ENCODE measurements around the gene MAP3K7.
A peak's percentile ranks its signal among the peaks of the same experiment; 100 is the strongest.

Gene MAP3K7

GRCh38 chr6:90484385-90484784 is 102.5 kb downstream of the MAP3K7 start:
- no peak for DNase-seq (ENCODE audit: low read depth in 3 of 3)

DNA sequence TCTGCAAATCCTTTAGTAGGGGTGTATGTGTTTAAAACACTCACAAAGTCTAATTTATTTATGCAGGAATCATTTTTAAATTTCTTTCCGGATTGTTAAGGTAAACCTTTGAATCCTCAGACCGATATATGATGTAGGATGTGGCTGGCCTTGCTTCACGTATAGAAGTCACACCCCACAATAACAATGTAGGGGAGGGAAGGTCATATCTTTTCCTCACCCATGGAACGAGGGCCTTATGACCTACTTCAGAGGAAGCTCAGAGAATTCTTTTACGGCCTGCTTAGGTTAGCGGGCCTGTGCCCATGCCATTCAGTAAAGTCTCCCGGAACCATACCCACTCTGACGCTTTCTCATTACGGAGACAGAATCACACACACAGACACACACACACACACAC is 102.9 kb downstream of the MAP3K7 start:
- no peak for DNase-seq (ENCODE audit: low read depth in 3 of 3)

DNA sequence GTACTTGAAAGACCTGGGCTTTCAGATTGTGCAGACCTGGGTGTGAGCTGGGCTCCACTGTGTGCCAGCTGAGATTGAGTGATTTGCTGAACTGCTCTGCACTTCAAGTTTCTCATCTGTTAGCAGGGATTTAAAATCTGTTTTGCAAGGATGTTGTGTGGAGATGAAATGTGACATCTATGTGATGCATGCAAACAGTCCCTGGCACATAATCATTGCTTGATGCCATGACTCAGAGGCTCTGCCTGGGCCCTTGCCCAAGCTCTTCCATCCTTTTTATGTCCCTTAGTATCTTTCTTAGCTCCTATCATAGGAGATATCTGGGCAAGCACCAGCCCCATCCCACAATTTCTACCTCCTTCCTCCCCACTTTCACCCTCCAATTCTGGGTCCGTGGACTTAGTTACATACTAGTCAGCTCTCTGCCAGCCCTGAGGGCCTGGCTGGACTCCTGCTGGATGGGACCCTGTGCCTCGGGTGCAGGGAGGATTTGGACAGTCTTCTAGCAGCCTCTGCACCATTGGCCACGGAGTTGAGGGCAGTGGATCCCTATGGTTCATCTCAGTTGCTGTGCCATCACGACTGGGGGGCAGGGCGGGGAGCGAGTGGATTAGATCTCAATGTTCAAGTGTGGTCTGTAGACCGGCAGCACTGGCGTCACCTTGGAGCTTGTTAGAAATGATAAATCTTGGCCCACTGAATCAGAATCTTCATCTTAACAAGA is 103.6 kb downstream of the MAP3K7 start:
- no peak for DNase-seq (ENCODE audit: low read depth in 3 of 3)

DNA sequence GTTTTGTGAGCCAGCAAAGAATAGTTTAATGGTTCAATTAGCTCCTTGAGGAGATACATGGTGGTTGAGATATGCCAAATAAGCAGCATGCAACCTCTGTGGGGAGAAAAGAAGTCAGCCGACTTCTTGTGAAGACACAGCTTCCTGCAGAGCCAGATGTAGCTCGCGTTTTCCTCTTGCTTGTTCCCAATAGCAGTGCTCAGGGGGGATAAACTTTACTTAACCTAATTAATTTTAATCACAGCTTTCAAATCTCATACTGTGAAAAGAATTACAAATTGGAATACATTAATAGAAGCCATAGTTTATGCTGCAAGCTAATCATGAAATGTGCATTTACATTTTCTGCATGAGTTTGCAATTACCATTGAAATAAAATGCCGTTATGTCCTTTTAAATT is 106.2 kb downstream of the MAP3K7 start:
- no peak for DNase-seq (ENCODE audit: low read depth in 3 of 3)

DNA sequence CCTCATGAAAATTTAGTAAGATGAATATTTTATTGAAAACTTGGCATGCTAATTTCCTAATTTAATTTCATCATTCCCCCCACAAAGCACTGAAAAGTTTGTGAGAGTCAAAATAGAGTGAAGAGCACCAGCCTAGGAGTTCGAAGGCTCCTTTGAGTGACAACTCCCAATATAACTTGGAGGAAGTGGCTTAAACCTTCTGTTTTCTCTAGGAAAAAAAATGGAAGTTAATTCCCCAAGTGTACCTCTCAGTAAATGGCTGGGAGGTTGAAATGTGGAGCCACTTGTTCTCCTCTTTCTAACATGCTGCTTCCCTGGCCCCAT is 107.3 kb downstream of the MAP3K7 start:
- DNase-seq (ENCODE audit: low read depth in 3 of 3), result no peak

DNA sequence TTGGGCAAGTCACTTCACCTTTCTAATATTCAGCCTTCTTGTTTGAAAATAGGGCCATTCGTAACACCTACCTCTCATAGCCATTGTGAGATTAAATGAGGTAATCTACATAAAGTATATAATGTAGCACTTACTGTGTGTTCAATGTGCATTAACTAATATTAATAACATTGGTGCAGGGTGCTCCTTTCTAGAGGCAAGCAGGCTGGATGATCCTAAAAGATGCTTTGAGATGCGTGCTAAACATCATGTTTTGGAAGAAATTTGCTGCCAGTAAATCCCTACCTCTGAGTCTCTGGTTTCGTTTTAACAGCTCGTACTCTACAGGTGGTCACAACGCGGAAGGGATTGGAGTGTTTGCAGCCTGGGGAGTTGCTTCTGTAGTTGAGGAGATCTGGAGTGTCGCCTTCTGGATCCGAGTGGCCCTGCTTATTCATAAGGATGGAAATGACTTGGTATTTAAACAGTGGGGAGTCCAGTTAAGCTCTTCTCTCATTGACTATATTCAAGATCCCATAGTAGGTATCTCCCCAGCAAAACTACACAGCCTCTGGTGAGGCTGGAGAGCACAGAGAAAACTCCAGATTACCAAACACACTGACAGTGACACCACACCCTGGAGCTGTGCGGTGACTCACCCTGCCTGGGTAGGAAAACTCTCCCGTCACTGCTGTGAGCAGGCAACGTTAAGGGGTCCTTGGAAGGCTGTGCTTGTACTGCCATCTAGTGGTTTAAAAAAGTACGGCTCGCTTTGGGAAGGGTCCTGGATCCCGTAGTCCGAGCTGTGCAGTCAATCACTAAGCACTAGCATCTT is 107.9 kb downstream of the MAP3K7 start:
- DNase-seq (ENCODE audit: low read depth in 3 of 3), result peak; percentile 53 to 81 (median 79)

GRCh38 chr6:90478278-90478677 is 108.6 kb downstream of the MAP3K7 start:
- DNase-seq (ENCODE audit: low read depth in 3 of 3), result no peak

GRCh38 chr6:90477366-90477765 is 109.5 kb downstream of the MAP3K7 start:
- no peak for DNase-seq (ENCODE audit: low read depth in 3 of 3)

- DNase-seq (ENCODE audit: low read depth in 3 of 3), result no peak
These were observed 114.2 kb downstream of the MAP3K7 start for GRCh38 chr6:90472716-90473115.

DNA sequence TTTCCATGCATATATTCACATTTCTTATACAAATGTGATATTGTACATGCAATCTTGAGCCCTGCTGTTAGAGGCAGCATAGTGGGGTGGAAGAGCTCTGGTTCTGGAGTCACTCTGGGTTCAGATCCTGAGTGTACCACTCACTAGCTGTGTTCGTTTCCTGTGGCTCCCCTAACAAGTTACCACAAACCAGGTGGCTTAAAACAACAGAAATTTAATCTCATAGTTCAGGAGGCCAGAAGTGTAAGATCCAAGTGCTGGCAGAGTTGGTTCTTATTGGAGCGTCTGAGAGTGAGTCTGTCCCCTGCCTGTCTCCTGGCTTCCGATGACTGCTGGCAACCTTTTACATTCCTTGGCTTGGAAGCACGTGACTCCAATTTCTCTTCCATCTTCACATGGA is 115.6 kb downstream of the MAP3K7 start:
- DNase-seq (ENCODE audit: low read depth in 3 of 3), result no peak

GRCh38 chr6:90469906-90470305 is 117.0 kb downstream of the MAP3K7 start:
- no peak for DNase-seq (ENCODE audit: low read depth in 3 of 3)

GRCh38 chr6:90468859-90469258 is 118.0 kb downstream of the MAP3K7 start:
- no peak for DNase-seq (ENCODE audit: low read depth in 3 of 3)

DNA sequence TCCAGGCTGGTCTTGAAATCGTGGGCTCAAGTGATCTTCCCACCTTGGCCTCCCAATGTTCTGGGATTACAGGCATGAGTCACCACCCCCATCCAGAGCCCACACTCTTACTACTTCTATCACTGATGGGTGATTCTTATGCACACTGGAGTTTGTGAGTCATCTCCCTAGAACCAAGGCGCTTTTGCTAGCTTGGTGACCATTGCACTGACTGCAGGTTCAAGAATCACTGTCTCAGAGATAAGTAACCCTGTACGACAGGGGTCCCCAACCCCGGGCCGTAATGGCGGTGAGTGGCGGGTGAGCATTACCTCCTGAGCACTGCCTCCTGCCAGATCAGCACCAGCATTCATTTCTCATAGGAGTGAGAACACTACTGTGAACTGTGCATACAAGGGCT is 118.8 kb downstream of the MAP3K7 start:
- DNase-seq (ENCODE audit: low read depth in 3 of 3), result no peak

DNA sequence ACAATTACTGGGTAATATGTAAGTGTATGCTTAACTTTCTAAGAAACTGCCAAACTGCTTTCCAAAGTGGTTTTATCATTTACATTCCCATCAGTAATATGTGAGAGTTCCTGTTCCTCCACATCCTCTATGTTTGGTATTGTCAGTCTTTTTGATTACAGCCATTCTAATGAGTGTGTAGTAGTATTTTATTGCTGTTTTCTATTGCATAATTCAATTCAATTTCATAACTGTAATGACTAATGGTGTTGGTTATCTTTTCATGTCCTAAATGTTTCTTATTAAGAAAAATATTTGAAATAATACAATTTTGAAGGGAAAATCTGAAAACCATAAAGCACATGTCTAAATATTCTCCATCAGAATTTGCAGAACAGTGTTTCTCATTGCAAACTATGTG is 119.3 kb downstream of the MAP3K7 start:
- no peak for DNase-seq (ENCODE audit: low read depth in 3 of 3)

- no peak for DNase-seq (ENCODE audit: low read depth in 3 of 3)
These were observed 120.5 kb downstream of the MAP3K7 start for GRCh38 chr6:90466154-90466940.

DNA sequence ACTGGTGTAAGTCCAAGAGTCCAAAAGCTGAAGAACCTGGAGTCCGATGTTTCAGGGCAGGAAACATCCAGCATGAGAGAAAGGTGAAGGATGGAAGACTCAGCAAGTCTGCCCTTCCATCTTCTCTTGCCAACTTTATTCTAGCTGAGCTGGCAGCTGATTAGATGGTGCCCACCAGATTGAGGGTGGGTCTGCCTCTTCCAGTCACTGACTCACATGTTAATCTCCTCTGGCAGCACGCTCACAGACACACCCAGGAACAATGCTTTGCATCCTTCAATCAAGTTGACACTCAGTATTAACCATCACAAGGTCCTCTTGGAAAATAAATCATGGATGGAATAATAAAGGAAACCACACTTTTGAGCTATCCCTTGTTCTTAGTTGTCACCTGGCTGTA is 121.2 kb downstream of the MAP3K7 start:
- no peak for DNase-seq (ENCODE audit: low read depth in 3 of 3)

GRCh38 chr6:90464507-90464906 is 122.4 kb downstream of the MAP3K7 start:
- DNase-seq (ENCODE audit: low read depth in 3 of 3), result no peak

- no peak for DNase-seq (ENCODE audit: low read depth in 3 of 3)
These were observed 123.0 kb downstream of the MAP3K7 start for GRCh38 chr6:90463874-90464273.

All from stimulated activated CD4-positive, alpha-beta T cell treated with anti-CD3 and anti-CD28 coated beads, TNF-alpha, amount 100 ng/mL, for 4 hours (primary cell).